Dendritic cell treated with granulocyte-macrophage colony-stimulating factor and Interleukin-4, amounts not matched to agents 40 ng/mL and 50 ng/mL, for 4 days (primary cell): ENCODE results near the gene TUBG1.
"Not testable (repeated sequence)": the region's sequence is repeated elsewhere in the genome, so short reads cannot be mapped to it uniquely, and the experiment has no call there.

Experiments used
- H3K27ac Mint-ChIP-seq: one replicate; pipeline ENCODE4 v1.8.0; 2022; ENCODE audit warnings: mild to moderate bottlenecking, mixed read lengths
- H3K27me3 Mint-ChIP-seq: one replicate; pipeline ENCODE4 v1.8.0; 2022; ENCODE audit warnings: mild to moderate bottlenecking, mixed read lengths
- H3K36me3 Mint-ChIP-seq: one replicate; pipeline ENCODE4 v1.8.0; 2022; ENCODE audit warnings: low read depth, mixed read lengths
- H3K4me1 Mint-ChIP-seq: one replicate; pipeline ENCODE4 v1.8.0; 2022; ENCODE audit warnings: low read depth, mixed read lengths
- H3K4me3 Mint-ChIP-seq: one replicate; pipeline ENCODE4 v1.8.0; 2022; ENCODE audit warnings: mild to moderate bottlenecking, moderate library complexity, mixed read lengths
- H3K9me3 Mint-ChIP-seq: one replicate; pipeline ENCODE4 v1.8.0; 2022; ENCODE audit warnings: mixed read lengths
- intact Hi-C: fragments of 100-400 bp; cut with micrococcal nuclease; formaldehyde crosslinking; loops from one replicate; pipeline ENCODE4 v1.15.0; 2022

Gene TUBG1

GRCh38 chr17:42659079-42659931 lies 49.8 kb downstream of the TUBG1 start, which contains the start of gene TUBG2:
TSS of gene TUBG2 (plus strand) at chr17:42659284. CDS start at chr17:42659504, 220 bp downstream.
- Mint-ChIP-seq H3K4me3 (peak within 1 kb of the TSS; percentile 87), H3K27ac (peak within 1 kb of the TSS; percentile 82), H3K4me1 (peaks cover 22% of the 10 kb centered on the region), H3K36me3 (no peaks in the 10 kb centered on the region), H3K27me3 (peaks cover 36% of the 10 kb centered on the region), H3K9me3 (peaks cover 7% of the 10 kb centered on the region)
- intact Hi-C loops: no loop called here

- peak overlapping the region; percentile 87 for H3K4me3 Mint-ChIP-seq
- H3K27me3 Mint-ChIP-seq: peaks cover 30% of the 10 kb centered on the region
- intact Hi-C loops, H3K9me3 Mint-ChIP-seq, H3K36me3 Mint-ChIP-seq: not testable (repeated sequence)
- H3K27ac Mint-ChIP-seq: peak overlapping the region; percentile 82
- peaks cover 22% of the 10 kb centered on the region for H3K4me1 Mint-ChIP-seq
These were observed 50.4 kb downstream of the TUBG1 start for GRCh38 chr17:42659932-42660274.

GRCh38 chr17:42660692-42661345 lies 51.3 kb downstream of the TUBG1 start:
- Mint-ChIP-seq H3K4me1 (peaks cover 22% of the 10 kb centered on the region), H3K4me3 (no peak overlapping the region), H3K9me3 (peaks cover 7% of the 10 kb centered on the region), H3K27me3 (peaks cover 24% of the 10 kb centered on the region), H3K27ac (no peak overlapping the region), H3K36me3 (peaks cover 8% of the 10 kb centered on the region)
- intact Hi-C loops: no loop called here
